ENCODE measurements around the gene TGM2. TPM values are rescaled to one million over a fixed set of nuclear protein-coding genes. Genes with fewer than 3 reads are reported as not detected.

The TGM2 gene
- polyA plus RNA-seq, 1 donor: 13.8 TPM

GRCh38 chr20:38177201-38177600 lies 12.1 kb upstream of the TGM2 start:
- DNase-seq (ENCODE audit: low read depth): no peak

- DNase-seq (ENCODE audit: low read depth): no peak
Measured at GRCh38 chr20:38175304-38176180, 10.5 kb upstream of the TGM2 start.

GRCh38 chr20:38173237-38174156 lies 8.4 kb upstream of the TGM2 start:
- no peak for DNase-seq (ENCODE audit: low read depth)

GRCh38 chr20:38172408-38172807 lies 7.3 kb upstream of the TGM2 start:
- DNase-seq (ENCODE audit: low read depth): peak; percentile 40

GRCh38 chr20:38171675-38172043 lies 6.6 kb upstream of the TGM2 start:
- DNase-seq (ENCODE audit: low read depth): no peak

GRCh38 chr20:38170826-38171674 lies 6.0 kb upstream of the TGM2 start:
- DNase-seq (ENCODE audit: low read depth): no peak

GRCh38 chr20:38170219-38170825 lies 5.3 kb upstream of the TGM2 start:
- no peak for DNase-seq (ENCODE audit: low read depth)

GRCh38 chr20:38169636-38170193 lies 4.6 kb upstream of the TGM2 start:
- DNase-seq (ENCODE audit: low read depth): no peak

GRCh38 chr20:38168791-38169589 lies 3.9 kb upstream of the TGM2 start:
- no peak for DNase-seq (ENCODE audit: low read depth)

GRCh38 chr20:38167851-38168760 lies 3.0 kb upstream of the TGM2 start:
- DNase-seq (ENCODE audit: low read depth): no peak

- DNase-seq (ENCODE audit: low read depth): no peak
Measured at GRCh38 chr20:38167328-38167850, 2.3 kb upstream of the TGM2 start.

- no peak for DNase-seq (ENCODE audit: low read depth)
Measured at GRCh38 chr20:38166703-38167233, 1.7 kb upstream of the TGM2 start.

GRCh38 chr20:38165966-38166702 lies 1.1 kb upstream of the TGM2 start:
- no peak for DNase-seq (ENCODE audit: low read depth)

GRCh38 chr20:38164624-38165088 lies 414 bp downstream of the TGM2 start:
- no peak for DNase-seq (ENCODE audit: low read depth)

GRCh38 chr20:38164069-38164468 lies 1.0 kb downstream of the TGM2 start:
- no peak for DNase-seq (ENCODE audit: low read depth)

GRCh38 chr20:38162878-38163875 lies 1.9 kb downstream of the TGM2 start:
- no peak for DNase-seq (ENCODE audit: low read depth)
